H1 (cell line): ENCODE results near the gene NUCB1. TPM values are rescaled to one million over a fixed set of nuclear protein-coding genes. Genes with fewer than 3 reads are reported as not detected.
A peak's percentile ranks its signal among the peaks of the same experiment; 100 is the strongest.

Experiments
- CTCF ChIA-PET: fragments of 300-600 bp; sonication (Branson Sonifier 250); formaldehyde crosslinking; loops from one replicate; lab custom pipeline; 2021; ENCODE audit not compliant: partially characterized antibody; lab: Charles Lee
- POLR2A ChIA-PET: fragments of 300-600 bp; sonication (Branson Sonifier 250); formaldehyde crosslinking; loops from one replicate; lab custom pipeline; 2021; ENCODE audit warnings: inconsistent platforms; ENCODE audit not compliant: partially characterized antibody; lab: Charles Lee
- DNase-seq, 2 experiments: peaks; one replicate each; pipeline versions ENCODE4 v3.0.0 to v3.0.0-alpha.2; 2010 to 2022; ENCODE audit warnings: low spot score in 2 of 2, low read depth in 1 of 2, mixed read lengths in 1 of 2
- FAIRE-seq: peaks from 2 replicates; lab custom pipeline; 2011; peaks lifted over from hg19 to GRCh38; lab: Jason Lieb, UNC
- H2AFZ ChIP-seq: 2 replicates; pipeline ENCODE4 v1.8.1; 2012; ENCODE audit warnings: low read length, inconsistent platforms
- H2AK5ac ChIP-seq: 2 replicates; pipeline ENCODE4 v1.6.1; 2013; ENCODE audit warnings: low read depth, low read length
- H2BK120ac ChIP-seq: replicated peaks from 2 replicates; pipeline ENCODE3; 2013; ENCODE audit warnings: low read depth, low read length, inconsistent platforms
- H2BK12ac ChIP-seq: 2 replicates; pipeline ENCODE4 v1.6.1; 2013; ENCODE audit warnings: low read depth, low read length
- H2BK15ac ChIP-seq: 2 replicates; pipeline ENCODE4 v1.6.1; 2013; ENCODE audit warnings: low read length
- H2BK20ac ChIP-seq: 2 replicates; pipeline ENCODE4 v1.6.1; 2013; ENCODE audit warnings: low read length
- H2BK5ac ChIP-seq: 2 replicates; pipeline ENCODE4 v1.6.1; 2013; ENCODE audit warnings: low read depth, low read length
- H3K14ac ChIP-seq: 2 replicates; pipeline ENCODE4 v1.6.1; 2013; ENCODE audit warnings: inconsistent platforms; ENCODE audit not compliant: insufficient read length
- H3K18ac ChIP-seq: 2 replicates; pipeline ENCODE4 v1.6.1; 2013; ENCODE audit warnings: low read length; ENCODE audit errors: extremely low read depth
- H3K23ac ChIP-seq: 2 replicates; pipeline ENCODE4 v1.6.1; 2013; ENCODE audit warnings: inconsistent platforms; ENCODE audit not compliant: insufficient read length
- H3K23me2 ChIP-seq: 2 replicates; pipeline ENCODE4 v1.6.1; 2013; ENCODE audit warnings: low read depth, low read length
- H3K27ac ChIP-seq: 2 replicates; pipeline ENCODE4 v1.6.1; 2011; ENCODE audit warnings: low read depth, low read length, inconsistent platforms
- H3K27me3 ChIP-seq, 4 experiments: replicated peaks in 1 of 4; 1 replicate in 1 of 4; 2 replicates in 3 of 4; pipeline versions ENCODE4 v1.6.1 to v1.8.1; 2011 to 2013; ENCODE audit warnings: low read length in 3 of 4, mild to moderate bottlenecking in 3 of 4, inconsistent platforms in 2 of 4, mixed read lengths in 2 of 4, moderate library complexity in 1 of 4; ENCODE audit not compliant: control insufficient read depth in 3 of 4, insufficient read depth in 3 of 4; ENCODE audit errors: extremely low read depth in 1 of 4
- H3K36me3 ChIP-seq, 4 experiments: 2 replicates each; pipeline versions ENCODE4 v1.6.1 to v1.8.1; 2011 to 2013; ENCODE audit warnings: mild to moderate bottlenecking in 4 of 4, low read length in 3 of 4, moderate library complexity in 2 of 4, control low read depth in 1 of 4, inconsistent platforms in 1 of 4; ENCODE audit not compliant: insufficient read depth in 4 of 4, control insufficient read depth in 2 of 4
- H3K4ac ChIP-seq: replicated peaks from 2 replicates; pipeline ENCODE3; 2013; ENCODE audit warnings: low read length, low read depth, mixed read lengths, inconsistent platforms; ENCODE audit not compliant: insufficient read length
- H3K4me1 ChIP-seq, 4 experiments: replicated peaks in 1 of 4; 1 replicate in 1 of 4; 2 replicates in 3 of 4; pipeline versions ENCODE4 v1.6.1 to v1.8.1; 2011 to 2013; ENCODE audit warnings: low read length in 3 of 4, inconsistent platforms in 2 of 4, mixed read lengths in 1 of 4; ENCODE audit not compliant: insufficient read depth in 4 of 4, control insufficient read depth in 3 of 4
- H3K4me2 ChIP-seq, 2 experiments: 2 replicates each; pipeline versions ENCODE4 v1.6.1 to v1.8.1; 2011 to 2013; ENCODE audit warnings: low read depth in 2 of 2, low read length in 2 of 2, control low read depth in 1 of 2, inconsistent platforms in 1 of 2, mild to moderate bottlenecking in 1 of 2; ENCODE audit not compliant: insufficient read depth in 1 of 2
- H3K4me3 ChIP-seq, 4 experiments: fragments of 200-600, 300-600 bp in 1 of 4; sonication (generic), shearing (Covaris generic), sonication (Bioruptor Twin) in 1 of 4; 2 replicates each; pipeline versions ENCODE4 v1.5.1 to v1.8.1; 2011 to 2016; ENCODE audit warnings: low read length in 4 of 4, low read depth in 3 of 4, control low read depth in 2 of 4, inconsistent platforms in 2 of 4, mild to moderate bottlenecking in 2 of 4, mixed read lengths in 1 of 4, moderate library complexity in 1 of 4; ENCODE audit not compliant: insufficient read depth in 2 of 4; ENCODE audit errors: extremely low read depth in 1 of 4
- H3K56ac ChIP-seq: replicated peaks from 2 replicates; pipeline ENCODE3; 2013; ENCODE audit warnings: low read depth, mild to moderate bottlenecking, mixed read lengths, low read length, inconsistent platforms; ENCODE audit not compliant: insufficient read length
- H3K79me1 ChIP-seq: 2 replicates; pipeline ENCODE4 v1.6.1; 2013; ENCODE audit warnings: low read depth, low read length, control low read depth
- H3K79me2 ChIP-seq, 2 experiments: 2 replicates each; pipeline versions ENCODE4 v1.6.1 to v1.8.1; 2012 to 2013; ENCODE audit warnings: low read length in 2 of 2, mild to moderate bottlenecking in 2 of 2, inconsistent platforms in 1 of 2; ENCODE audit not compliant: insufficient read depth in 2 of 2, control insufficient read depth in 1 of 2
- H3K9ac ChIP-seq, 4 experiments: replicated peaks in 1 of 4; 1 replicate in 1 of 4; 2 replicates in 3 of 4; pipeline versions ENCODE4 v1.6.1 to v1.8.1; 2011 to 2013; ENCODE audit warnings: low read depth in 3 of 4, low read length in 3 of 4, control low read depth in 2 of 4, mild to moderate bottlenecking in 2 of 4, moderate library complexity in 2 of 4, inconsistent platforms in 1 of 4; ENCODE audit errors: extremely low read depth in 1 of 4
- H3K9me3 ChIP-seq, 2 experiments: 2 replicates each; pipeline versions ENCODE4 v1.6.1 to v1.8.1; 2012 to 2013; ENCODE audit warnings: mild to moderate bottlenecking in 2 of 2, moderate library complexity in 2 of 2, control low read depth in 1 of 2, inconsistent platforms in 1 of 2, low read depth in 1 of 2, low read length in 1 of 2, mixed read lengths in 1 of 2; ENCODE audit not compliant: insufficient read depth in 2 of 2
- H4K20me1 ChIP-seq, 2 experiments: replicated peaks in 1 of 2; 2 replicates each; pipeline versions ENCODE3 to v1.8.1; 2011 to 2013; ENCODE audit warnings: inconsistent platforms in 2 of 2, low read length in 2 of 2, mild to moderate bottlenecking in 1 of 2; ENCODE audit not compliant: insufficient read depth in 2 of 2, control insufficient read depth in 1 of 2
- H4K5ac ChIP-seq: 2 replicates; pipeline ENCODE4 v1.6.1; 2013; ENCODE audit warnings: low read length, low read depth, mixed read lengths, inconsistent platforms; ENCODE audit not compliant: insufficient read length
- H4K8ac ChIP-seq: 2 replicates; pipeline ENCODE4 v1.8.0; 2013; ENCODE audit warnings: mild to moderate bottlenecking, moderate library complexity, low read length, inconsistent platforms; ENCODE audit not compliant: insufficient read depth; ENCODE audit errors: extremely low read depth
- H4K91ac ChIP-seq: replicated peaks from 2 replicates; pipeline ENCODE3; 2013; ENCODE audit warnings: low read length, mixed read lengths, inconsistent platforms; ENCODE audit not compliant: insufficient read length
- ASH2L ChIP-seq: fragments of 200-600, 300-600 bp; sonication (generic); IDR thresholded peaks from one replicate; pipeline ENCODE4 v1.7.1; 2017; ENCODE audit warnings: low read length
- CBX5 ChIP-seq: fragments of 300-800, 300-1000 bp; sonication (generic); IDR thresholded peaks from 2 replicates; pipeline ENCODE4 v1.7.1; 2016; ENCODE audit warnings: antibody characterized with exemption, low read length, low read depth
- CEBPB ChIP-seq: IDR thresholded peaks from 2 replicates; pipeline ENCODE4 v1.6.1; 2012; ENCODE audit warnings: low read depth, low read length
- EZH2 ChIP-seq: fragments of 200-600 bp; sonication (generic); IDR thresholded peaks from 2 replicates; pipeline ENCODE4 v1.7.1; 2012; ENCODE audit warnings: low read depth, mild to moderate bottlenecking, moderate library complexity, low read length, inconsistent platforms; ENCODE audit not compliant: severe bottlenecking
- GTF2F1 ChIP-seq: IDR thresholded peaks from 2 replicates; pipeline ENCODE4 v1.6.1; 2012; ENCODE audit warnings: low read depth, low read length, improper control_type of control experiment, borderline replicate concordance
- HDAC6 ChIP-seq: IDR thresholded peaks from one replicate; pipeline ENCODE4 v1.7.1; 2012; ENCODE audit warnings: low read depth, mild to moderate bottlenecking, inconsistent platforms, low read length, moderate library complexity
- JUND ChIP-seq: IDR thresholded peaks from 2 replicates; pipeline ENCODE4 v1.6.1; 2011; ENCODE audit warnings: mild to moderate bottlenecking, improper control_type of control experiment, low read length
- KDM1A ChIP-seq: fragments of 200-600, 300-600 bp; sonication (generic); IDR thresholded peaks from 2 replicates; pipeline ENCODE4 v1.7.1; 2016; ENCODE audit warnings: mild to moderate bottlenecking, low read length, borderline replicate concordance
- NANOG ChIP-seq: IDR thresholded peaks from 2 replicates; pipeline ENCODE4 v1.6.1; 2011; ENCODE audit warnings: low read length, low read depth, mild to moderate bottlenecking, inconsistent platforms; ENCODE audit not compliant: insufficient read depth, poor library complexity, severe bottlenecking
- SAP30 ChIP-seq: fragments of 300-600 bp; sonication (generic); IDR thresholded peaks from 2 replicates; pipeline ENCODE4 v1.7.1; 2012; ENCODE audit warnings: low read length, moderate library complexity, mild to moderate bottlenecking, inconsistent platforms; ENCODE audit not compliant: insufficient read depth, insufficient replicate concordance
- SRF ChIP-seq: IDR thresholded peaks from 2 replicates; pipeline ENCODE4 v1.6.1; 2011; ENCODE audit warnings: mild to moderate bottlenecking, low read depth, low read length, moderate library complexity
- YY1 ChIP-seq: IDR thresholded peaks from 2 replicates; pipeline ENCODE4 v1.6.1; 2011; ENCODE audit warnings: low read depth, mild to moderate bottlenecking, low read length
- WGBS, 2 experiments: shearing (Covaris generic) in 1 of 2; methylation state at CpG; one replicate each; pipeline versions ENCODE4 v1.1.6 to v1.1.7; 2013 to 2015; ENCODE audit warnings: low lambda C conversion rate in 2 of 2, mixed read lengths in 2 of 2, inconsistent platforms in 1 of 2, low coverage in 1 of 2, missing lambda C conversion rate in 1 of 2; ENCODE audit not compliant: insufficient replicate concordance in 2 of 2, insufficient coverage in 1 of 2, insufficient read length in 1 of 2; ENCODE audit errors: extremely low coverage in 1 of 2, missing lambda C conversion rate in 1 of 2; 5-methylcytosine and 5-hydroxymethylcytosine counted together
- polyA plus RNA-seq, 7 experiments: library from polyadenylated mRNA; depleted of rRNA in 3 of 7; stranded (reverse) in 5 of 7; unstranded in 2 of 7; fragments of >200 nt in 5 of 7; fragments of 200-250 nt in 2 of 7; gene quantifications; 1 replicate in 5 of 7; 2 replicates in 1 of 7; 4 replicates in 1 of 7; pipeline versions ENCODE4 v1.2.1 to v1.2.3, GENCODE V29; 2011 to 2013; ENCODE audit warnings: missing spikeins in 2 of 7, mixed read lengths in 2 of 7
- total RNA-seq: library from RNA; stranded (reverse); fragmentation: NEBNext Ultra II Directional; extraction: Animal tissue kit (Norgen Biotek cat#: 25700); gene quantifications from 2 replicates; pipeline ENCODE4 v1.2.1, GENCODE V29; 2021

The NUCB1 gene
- total and polyA plus RNA-seq, 2 of the 8 experiments (the other 6 are each of a cell fraction or from before 2014, with no cell fraction given), result 111 to 121 TPM

DNA sequence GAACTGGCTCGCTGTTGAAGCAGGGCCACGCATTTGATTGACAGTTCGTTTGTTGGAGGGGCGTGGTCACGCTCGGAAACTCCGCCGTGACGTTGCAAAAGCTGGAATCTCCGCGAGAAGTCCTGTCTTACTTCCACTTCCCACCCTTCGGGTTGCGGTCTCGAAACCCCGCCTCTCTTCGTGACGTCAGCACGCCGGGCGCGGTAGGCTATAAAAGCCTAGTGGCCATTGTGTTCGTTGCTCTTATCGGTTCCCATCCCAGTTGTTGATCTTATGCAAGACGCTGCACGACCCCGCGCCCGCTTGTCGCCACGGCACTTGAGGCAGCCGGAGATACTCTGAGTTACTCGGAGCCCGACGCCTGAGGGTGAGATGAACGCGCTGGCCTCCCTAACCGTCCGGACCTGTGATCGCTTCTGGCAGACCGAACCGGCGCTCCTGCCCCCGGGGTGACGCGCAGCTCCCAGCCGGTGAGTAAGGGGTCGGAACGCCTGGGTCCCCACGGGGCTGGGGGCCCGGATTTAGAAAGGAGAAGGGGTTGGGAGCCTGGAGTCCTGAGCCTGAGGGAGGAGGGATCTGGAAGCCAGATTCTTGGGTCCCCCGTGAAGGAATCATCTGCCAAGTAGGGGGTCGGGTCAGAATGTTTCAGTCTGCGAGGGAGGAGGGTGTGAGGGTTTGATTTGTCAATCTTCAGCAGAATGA is 27.8 kb upstream of the NUCB1 start, which contains the start of gene PPP1R15A:
Gene PPP1R15A, plus strand, starts transcription at position 240 of the 702 bp plus-strand sequence. CDS start 813 bp downstream, outside the sequence.
- Histone ChIP-seq H3K27me3 (no peaks in the 10 kb centered on the region), H3K9me3 (no peaks in the 10 kb centered on the region), H2BK120ac (no peak within 1 kb of the TSS), H3K9ac (peak within 1 kb of the TSS; percentile 91 to 99 (median 98)), H3K4me2 (peak within 1 kb of the TSS; percentile 83 to 95), H3K4me3 (peak within 1 kb of the TSS; percentile 80 to 97 (median 92)), H2AFZ (no peak within 1 kb of the TSS), H2BK5ac (peak within 1 kb of the TSS; percentile 94), H3K36me3 (peaks cover 13 to 31% (median 21%) of the 10 kb centered on the region in 4 experiments; a peak in 7 of 8 replicates), H3K23me2 (peaks cover 9% of the 10 kb centered on the region), H2BK15ac (no peak within 1 kb of the TSS), H3K56ac (peak within 1 kb of the TSS; percentile 42), H3K79me2 (peaks cover 7 to 25% of the 10 kb centered on the region in 2 experiments; a peak in 3 of 4 replicates), H3K27ac (peak within 1 kb of the TSS; percentile 98), H3K18ac (peak within 1 kb of the TSS; percentile 84; the same call in 1 of the 2 replicates), H3K4me1 (peaks cover 5 to 27% (median 15%) of the 10 kb centered on the region in 4 experiments), H4K91ac (peak within 1 kb of the TSS; percentile 69), H4K20me1 (peaks cover 9 to 13% of the 10 kb centered on the region in 2 experiments), H2BK12ac (peak within 1 kb of the TSS; percentile 64; the same call in 1 of the 2 replicates), H3K4ac (peak within 1 kb of the TSS; percentile 11), H2AK5ac (peak within 1 kb of the TSS; percentile 5; the same call in 1 of the 2 replicates), H2BK20ac (no peak within 1 kb of the TSS), H4K5ac (peak within 1 kb of the TSS; percentile 85), H4K8ac (peak within 1 kb of the TSS; percentile 96), H3K79me1 (peaks cover 9% of the 10 kb centered on the region), H3K14ac (no peak within 1 kb of the TSS), H3K23ac (no peak within 1 kb of the TSS)
- CTCF ChIA-PET, result interaction anchor here (0.6 to 1.1 kb wide), 4 partner anchors 9 to 28 kb away, joined by 3 read pairs; no protein-coding TSS in a partner anchor
- DNase-seq (peak; percentile 95 to 100), FAIRE-seq (peak; percentile 83)
- 2% methylated on average over 52 of the region's 53 CpGs; no CpG with 5 or more reads in 1 of the 2 experiments for WGBS, 2 experiments
- POLR2A ChIA-PET, result interaction anchor here (0.6 to 7.2 kb wide), 57 partner anchors 8 to 467 kb away, joined by 3 to 115 read pairs (median 4); partner anchors contain the start of genes CA11, DHDH, FTL and FUT2
- TF ChIP-seq GTF2F1 (peak; percentile 95), SAP30 (peak; percentile 35), HDAC6 (no peak), SRF (no peak), CEBPB (peak; percentile 71), KDM1A (no peak), CBX5 (no peak), JUND (0 out of 2 replicates have a peak, but pooled peaks have one; percentile 11), YY1 (peak; percentile 85), NANOG (no peak), ASH2L (no peak), EZH2 (no peak)
